NCI-H69 (cell line): ENCODE data around the gene WDFY3.

Experiments used
- DNase-seq: peaks from one replicate; lab custom pipeline; 2025; lab: John Stamatoyannopoulos, UW

Gene WDFY3

DNA sequence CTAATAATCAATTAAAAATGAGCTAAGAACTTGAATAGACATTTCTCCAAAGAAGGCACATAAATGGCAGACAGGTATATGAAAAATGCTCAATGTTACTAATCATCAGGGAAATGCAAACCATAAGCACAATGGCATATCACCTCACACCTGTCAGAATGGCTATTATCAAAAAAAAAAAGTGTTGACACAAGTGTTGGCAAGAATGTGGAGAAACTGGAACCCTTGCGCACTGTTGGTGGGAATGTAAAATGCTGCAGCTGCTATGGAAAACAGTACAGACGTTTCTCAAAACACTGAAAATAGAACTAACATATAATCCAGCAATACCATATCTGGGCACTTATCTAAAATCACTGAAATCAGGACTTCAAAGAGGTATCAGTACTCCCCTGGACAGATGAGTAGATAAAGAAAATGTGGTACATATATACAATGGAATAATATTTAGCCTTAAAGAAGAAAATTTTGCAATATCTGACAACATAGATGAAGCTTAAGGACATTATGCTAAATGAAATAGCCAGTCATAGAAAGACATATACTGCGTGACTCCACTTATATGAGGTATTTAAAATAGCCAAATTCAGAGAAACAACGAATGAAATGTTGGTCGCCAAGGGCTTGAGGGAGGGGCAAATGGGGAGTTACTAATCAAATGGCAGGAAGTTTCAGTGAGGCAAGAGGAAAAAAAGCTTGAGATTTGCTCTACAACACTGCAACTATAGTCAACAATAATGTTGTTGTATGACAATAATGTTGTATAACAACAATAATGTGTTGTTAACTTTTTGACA is 175.5 kb downstream of the WDFY3 start:
- DNase-seq = peak; percentile 0

GRCh38 chr4:84786478-84786877 is 180.0 kb downstream of the WDFY3 start:
- no peak for DNase-seq

GRCh38 chr4:84782517-84782916 is 184.0 kb downstream of the WDFY3 start:
- no peak for DNase-seq

DNA sequence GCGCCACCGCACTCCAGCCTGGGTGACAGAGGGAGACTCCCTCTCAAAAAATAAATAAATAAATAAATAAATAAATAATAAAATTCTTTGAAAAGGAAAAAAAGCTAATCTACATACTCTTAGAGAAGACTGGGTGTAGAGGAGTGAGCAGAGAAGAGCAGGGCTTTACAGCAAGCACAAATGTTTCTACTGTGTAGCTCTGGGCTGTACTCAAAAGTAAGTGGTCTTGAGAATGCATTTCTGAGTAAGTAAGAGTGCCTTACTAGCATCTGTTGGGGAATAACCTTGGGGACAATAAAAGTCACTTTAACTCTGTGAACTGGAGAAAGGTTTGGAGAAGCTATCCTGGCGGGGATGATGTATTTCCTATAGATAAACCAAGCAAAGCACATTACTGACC is 185.8 kb downstream of the WDFY3 start:
- no peak for DNase-seq

DNA sequence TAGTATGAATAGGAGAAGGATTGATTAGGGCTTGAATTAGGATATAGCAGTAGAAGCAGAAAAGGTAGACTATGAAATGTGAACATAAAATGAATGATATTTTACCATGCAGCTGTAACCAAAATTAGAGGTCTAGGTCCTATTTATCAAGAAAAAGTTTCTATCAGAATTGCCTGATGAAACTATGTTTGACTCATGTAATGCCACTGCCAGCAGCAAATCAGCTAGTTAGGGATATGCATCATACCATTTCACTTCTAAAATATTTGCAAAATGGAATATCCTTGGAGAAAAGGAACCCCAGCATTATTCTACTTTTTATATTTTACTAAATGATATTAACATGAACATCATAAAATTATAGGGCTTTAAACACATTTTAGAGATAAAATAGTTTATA is 188.4 kb downstream of the WDFY3 start:
- no peak for DNase-seq

GRCh38 chr4:84767168-84767567 is 199.3 kb downstream of the WDFY3 start:
- DNase-seq = no peak

DNA sequence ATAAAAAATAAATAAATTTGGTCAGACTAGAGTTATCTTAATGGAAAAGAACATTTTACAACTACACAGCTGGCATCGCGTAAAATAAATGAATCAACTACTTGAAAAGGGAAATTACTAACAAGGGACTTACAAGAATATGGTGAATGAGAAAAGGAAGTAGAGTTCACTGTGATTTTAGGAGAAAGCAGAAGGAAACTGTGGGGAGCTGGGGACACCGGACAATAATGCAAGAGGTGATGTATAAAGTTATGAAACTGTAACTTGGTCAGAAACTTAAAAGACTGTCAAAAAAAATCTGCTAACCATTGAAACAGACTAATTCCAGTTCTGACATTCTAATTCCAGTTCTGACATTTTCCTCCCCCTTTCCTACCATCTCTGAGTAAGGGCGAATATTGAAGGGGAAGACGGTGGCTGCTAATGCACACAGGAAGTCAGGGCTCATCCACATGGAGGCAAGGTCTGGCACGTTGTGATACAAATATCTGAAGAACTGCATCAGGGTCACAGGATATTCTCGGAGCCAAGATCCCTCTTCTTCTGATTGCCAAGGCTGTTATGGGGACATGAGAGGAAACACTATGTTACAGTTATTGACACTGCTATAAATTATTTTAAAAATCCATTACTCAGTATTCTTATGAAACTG is 213.0 kb downstream of the WDFY3 start:
- no peak for DNase-seq

- peak; percentile 23 for DNase-seq
Observed at GRCh38 chr4:84751707-84752106, 214.8 kb downstream of the WDFY3 start.

GRCh38 chr4:84750960-84751283 is 215.6 kb downstream of the WDFY3 start:
- DNase-seq = no peak

DNA sequence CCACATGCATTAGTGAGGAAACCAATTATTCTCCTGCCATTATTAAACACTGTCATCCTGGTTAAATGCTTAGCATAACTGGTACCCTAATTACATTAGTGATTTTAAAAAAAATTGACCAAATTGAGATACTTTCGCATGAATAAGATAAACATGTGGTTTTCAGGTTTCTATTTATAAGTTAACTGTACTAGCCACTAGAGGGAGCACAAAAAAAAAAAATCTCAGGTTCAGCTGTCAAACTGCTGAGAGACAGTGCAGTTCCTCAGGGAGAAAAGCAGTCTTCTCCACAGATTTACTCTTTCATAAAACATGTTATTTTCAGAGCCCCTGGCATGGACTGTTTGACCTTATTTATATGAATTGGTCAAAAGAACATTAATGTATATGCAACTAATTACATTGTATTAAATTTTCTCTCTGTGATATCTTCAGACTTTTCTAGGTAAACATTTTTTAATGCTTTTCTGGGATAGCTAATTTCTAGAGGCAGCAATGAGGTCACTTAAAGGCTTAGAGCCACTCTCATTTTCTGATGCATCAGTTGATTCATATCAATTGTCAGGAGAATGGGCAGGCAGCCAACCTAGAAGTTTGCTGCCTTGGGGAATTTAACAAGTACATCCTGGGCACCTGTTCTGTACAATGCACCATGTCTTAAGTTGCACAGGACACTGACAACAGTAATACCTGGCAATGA is 216.1 kb downstream of the WDFY3 start:
- DNase-seq = peak; percentile 53

DNA sequence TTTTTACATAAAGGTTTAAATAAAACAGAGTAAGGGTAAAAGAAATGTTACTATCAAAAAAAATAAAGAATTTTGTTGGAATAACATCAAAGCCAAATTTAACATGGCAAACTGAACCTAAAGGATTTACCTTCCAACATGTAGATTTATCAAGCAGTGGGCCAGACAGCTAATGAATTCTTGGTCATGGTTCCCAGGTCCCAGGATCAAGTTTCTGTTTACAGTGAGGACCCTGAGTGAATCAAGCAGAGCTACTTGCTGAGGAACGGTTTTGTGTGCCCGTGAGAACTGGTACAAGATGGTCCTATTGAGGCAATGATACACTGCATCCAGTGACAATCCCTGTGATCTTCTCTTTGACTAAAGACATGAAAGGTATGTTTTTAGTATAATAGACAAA is 226.4 kb downstream of the WDFY3 start:
- DNase-seq = no peak

DNA sequence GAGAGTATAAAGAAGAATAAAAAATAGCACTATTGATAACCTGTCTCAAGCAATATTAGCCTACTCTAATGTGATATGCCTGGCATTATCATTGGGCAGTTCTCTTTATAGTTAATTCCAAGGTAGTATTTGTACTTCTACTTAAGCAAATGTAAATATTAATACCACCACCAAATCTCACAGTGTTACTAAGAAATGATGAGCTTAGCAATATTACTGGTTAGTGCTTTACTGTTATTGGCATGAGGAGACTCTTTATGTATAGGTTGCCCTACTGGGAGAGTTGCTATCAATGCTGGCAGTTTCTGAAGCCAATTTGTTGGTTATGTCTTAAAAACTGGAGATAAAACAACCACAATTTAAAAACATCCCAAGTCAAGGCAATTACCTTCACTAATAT is 227.9 kb downstream of the WDFY3 start:
- DNase-seq = no peak

DNA sequence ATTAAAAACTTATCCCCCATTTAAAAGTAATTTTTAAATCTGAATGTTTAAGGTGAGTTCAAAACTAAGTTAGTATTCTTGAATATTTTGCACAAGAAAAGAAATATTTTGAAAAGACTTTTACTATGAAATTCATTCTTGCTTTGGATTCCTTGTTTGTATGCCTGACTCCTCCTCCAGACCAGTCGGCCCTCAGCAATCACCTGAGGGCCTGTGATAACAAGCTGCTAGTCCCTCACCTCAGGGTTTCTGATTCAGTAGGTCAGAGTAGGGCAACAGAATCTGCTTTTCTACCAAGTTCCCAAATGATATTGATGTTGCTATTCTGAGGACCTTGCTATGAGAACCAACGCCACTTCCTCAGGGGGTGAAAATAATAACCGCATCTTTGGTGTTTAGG is 228.8 kb downstream of the WDFY3 start:
- DNase-seq = no peak

DNA sequence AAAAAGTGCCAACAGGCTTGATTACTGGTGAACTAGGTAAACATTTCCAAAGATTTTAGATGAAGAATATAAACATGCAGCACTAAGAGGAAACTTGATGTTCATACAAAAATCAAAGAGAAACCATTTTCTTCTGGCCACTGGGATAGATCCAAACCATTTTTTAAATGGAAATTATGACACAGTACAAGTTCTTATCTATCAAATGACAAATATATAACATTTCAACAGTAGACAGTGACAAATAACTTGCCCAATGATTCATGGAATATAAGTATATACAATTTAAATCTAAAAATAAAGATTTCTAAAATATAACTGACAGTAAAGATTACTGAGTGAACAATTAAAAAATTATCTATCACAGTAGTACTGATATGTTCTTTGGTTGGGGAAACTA is 232.5 kb downstream of the WDFY3 start:
- DNase-seq = no peak

- DNase-seq = no peak
Observed at GRCh38 chr4:84733343-84734033, 233.0 kb downstream of the WDFY3 start.

DNA sequence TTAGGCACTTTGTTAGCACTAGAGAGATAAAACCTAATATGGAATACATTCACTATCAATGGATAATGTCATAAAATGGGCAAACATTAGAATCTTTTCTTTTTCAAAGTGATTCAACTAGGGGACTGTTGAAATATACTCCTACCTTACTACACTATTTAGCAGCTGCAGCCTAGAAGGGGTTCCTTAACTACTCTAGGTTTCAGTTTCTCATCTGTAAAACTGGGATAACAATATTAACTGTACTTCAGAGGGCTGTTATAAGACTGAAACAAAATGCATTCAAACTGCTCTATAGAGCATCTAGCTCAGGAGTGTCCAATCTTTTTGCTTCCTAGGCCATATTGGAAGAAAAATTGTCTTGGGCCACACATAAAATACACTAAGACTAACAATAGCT is 236.1 kb downstream of the WDFY3 start:
- DNase-seq = no peak

- no peak for DNase-seq
Observed at GRCh38 chr4:84727491-84727890, 239.0 kb downstream of the WDFY3 start.

GRCh38 chr4:84726356-84726755 is 240.1 kb downstream of the WDFY3 start:
- DNase-seq = no peak

DNA sequence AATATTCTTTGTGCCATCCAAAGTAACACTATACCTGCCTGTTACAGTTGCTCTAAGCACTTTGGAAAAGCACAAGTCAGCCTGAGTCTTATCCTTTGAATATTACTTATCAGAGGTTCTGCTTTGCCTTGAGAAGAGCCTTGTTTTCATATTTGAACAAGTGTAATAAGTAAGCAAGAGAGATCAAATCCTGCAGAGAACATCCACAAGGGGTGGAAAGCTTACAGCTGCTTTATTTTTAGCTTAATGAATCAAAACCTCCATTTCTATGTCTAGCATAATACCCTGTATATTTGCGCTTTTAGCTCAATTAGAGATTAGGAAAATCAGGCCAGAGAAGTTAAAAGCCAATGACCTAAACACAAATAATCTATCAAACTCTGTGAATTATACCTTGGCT is 243.8 kb downstream of the WDFY3 start:
- peak; percentile 44 for DNase-seq

GRCh38 chr4:84719115-84719514 is 247.4 kb downstream of the WDFY3 start:
- DNase-seq = no peak

GRCh38 chr4:84718699-84719098 is 247.8 kb downstream of the WDFY3 start:
- DNase-seq = no peak

GRCh38 chr4:84710548-84710947 is 255.9 kb downstream of the WDFY3 start:
- no peak for DNase-seq
